ENCODE data around the gene PPP2R2C.

- TF ChIP-seq, protein P1, sequence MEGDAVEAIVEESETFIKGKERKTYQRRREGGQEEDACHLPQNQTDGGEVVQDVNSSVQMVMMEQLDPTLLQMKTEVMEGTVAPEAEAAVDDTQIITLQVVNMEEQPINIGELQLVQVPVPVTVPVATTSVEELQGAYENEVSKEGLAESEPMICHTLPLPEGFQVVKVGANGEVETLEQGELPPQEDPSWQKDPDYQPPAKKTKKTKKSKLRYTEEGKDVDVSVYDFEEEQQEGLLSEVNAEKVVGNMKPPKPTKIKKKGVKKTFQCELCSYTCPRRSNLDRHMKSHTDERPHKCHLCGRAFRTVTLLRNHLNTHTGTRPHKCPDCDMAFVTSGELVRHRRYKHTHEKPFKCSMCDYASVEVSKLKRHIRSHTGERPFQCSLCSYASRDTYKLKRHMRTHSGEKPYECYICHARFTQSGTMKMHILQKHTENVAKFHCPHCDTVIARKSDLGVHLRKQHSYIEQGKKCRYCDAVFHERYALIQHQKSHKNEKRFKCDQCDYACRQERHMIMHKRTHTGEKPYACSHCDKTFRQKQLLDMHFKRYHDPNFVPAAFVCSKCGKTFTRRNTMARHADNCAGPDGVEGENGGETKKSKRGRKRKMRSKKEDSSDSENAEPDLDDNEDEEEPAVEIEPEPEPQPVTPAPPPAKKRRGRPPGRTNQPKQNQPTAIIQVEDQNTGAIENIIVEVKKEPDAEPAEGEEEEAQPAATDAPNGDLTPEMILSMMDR (conservative IDR thresholded peaks at IDR 0.05; ENCODE audit: low read depth, low read length) = no peak
- no peak for TF ChIP-seq EZH2 (IDR thresholded peaks at IDR 0.05; ENCODE audit: borderline replicate concordance, low read depth, low read length, poor library complexity, severe bottlenecking)
Measured at GRCh38 chr4:6509587-6509986, 37.2 kb upstream of the PPP2R2C start.
